Measurements from ENCODE around the gene ANKDD1B. TPM values are rescaled to one million over a fixed set of nuclear protein-coding genes. Genes with fewer than 3 reads are reported as not detected.
"Not testable (repeated sequence)": the region's sequence is repeated elsewhere in the genome, so short reads cannot be mapped to it uniquely, and the experiment has no call there.

ANKDD1B gene
- polyA plus RNA-seq, 2 of the 4 experiments (the other 2 are of a cell fraction): 0.09 to 0.14 TPM

GRCh38 chr5:75603371-75603770, 7.9 kb upstream of the ANKDD1B start:
- H3K4me1 ChIP-seq: no peaks in the 10 kb centered on the region
- POLR2A ChIA-PET: no interaction called here
- ATAC-seq (no peak), FAIRE-seq (no peak), DNase-seq (ENCODE audit: low read depth in 1 of 2, low spot score in 1 of 2) (no peak)
- no peak overlapping the region for H3K4me2 ChIP-seq
- H3K9me3 ChIP-seq: no peaks in the 10 kb centered on the region
- CTCF ChIA-PET: no interaction called here
- TF ChIP-seq JUN (IDR thresholded peaks at IDR 0.05): no peak
- no peak for TF ChIP-seq RFX5 (IDR thresholded peaks at IDR 0.05)
- TF ChIP-seq REST (IDR thresholded peaks at IDR 0.05): no peak
- TF ChIP-seq, protein P1, sequence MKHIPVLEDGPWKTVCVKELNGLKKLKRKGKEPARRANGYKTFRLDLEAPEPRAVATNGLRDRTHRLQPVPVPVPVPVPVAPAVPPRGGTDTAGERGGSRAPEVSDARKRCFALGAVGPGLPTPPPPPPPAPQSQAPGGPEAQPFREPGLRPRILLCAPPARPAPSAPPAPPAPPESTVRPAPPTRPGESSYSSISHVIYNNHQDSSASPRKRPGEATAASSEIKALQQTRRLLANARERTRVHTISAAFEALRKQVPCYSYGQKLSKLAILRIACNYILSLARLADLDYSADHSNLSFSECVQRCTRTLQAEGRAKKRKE (CRISPR knock-in tag; IDR thresholded peaks at IDR 0.05; ENCODE audit: low read depth): no peak
- TF ChIP-seq ZC3H11A (IDR thresholded peaks at IDR 0.05): no peak
- TF ChIP-seq, protein P2, sequence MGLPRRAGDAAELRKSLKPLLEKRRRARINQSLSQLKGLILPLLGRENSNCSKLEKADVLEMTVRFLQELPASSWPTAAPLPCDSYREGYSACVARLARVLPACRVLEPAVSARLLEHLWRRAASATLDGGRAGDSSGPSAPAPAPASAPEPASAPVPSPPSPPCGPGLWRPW (IDR thresholded peaks at IDR 0.05): no peak
- H3K27ac ChIP-seq: no peak overlapping the region
- H3K4me3 ChIP-seq: no peak overlapping the region

DNA sequence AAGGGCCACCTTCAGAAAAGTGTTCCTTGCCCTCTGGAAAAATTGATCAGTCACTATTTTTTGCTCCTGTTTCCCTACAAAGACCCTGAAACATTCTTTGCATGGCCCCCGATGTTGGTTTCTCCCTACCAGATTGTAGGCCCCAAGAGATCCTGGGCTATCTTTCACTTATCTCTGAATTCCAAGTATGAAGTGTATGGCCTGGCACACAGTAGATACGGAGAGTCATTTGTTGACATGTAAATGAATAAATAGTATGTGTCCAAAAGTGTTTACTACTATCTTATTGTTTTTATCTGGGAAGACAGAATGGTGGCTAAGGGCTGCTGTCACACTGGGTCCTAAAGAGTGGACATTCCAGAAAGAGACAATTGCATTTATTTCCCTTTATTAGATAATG, 7.4 kb upstream of the ANKDD1B start:
- no peak for ATAC-seq
- no peak overlapping the region for H3K4me3 ChIP-seq
- 89% methylated on average over 2 of the region's 2 CpGs for WGBS (ENCODE audit: missing lambda C conversion rate)
- ChIA-PET POLR2A (no interaction called here), CTCF (no interaction called here)
- no peak for DNase-seq (ENCODE audit: low read depth in 1 of 2, low spot score in 1 of 2)
- FAIRE-seq: no peak
- no peak overlapping the region for H3K27ac ChIP-seq
- H3K9me3 ChIP-seq: no peaks in the 10 kb centered on the region
- TF ChIP-seq ZNF302 (CRISPR knock-in tag; IDR thresholded peaks at IDR 0.05): no peak
- TF ChIP-seq REST (IDR thresholded peaks at IDR 0.05): no peak
- no peak for TF ChIP-seq HOXA7 (CRISPR knock-in tag; IDR thresholded peaks at IDR 0.05)
- no peak for TF ChIP-seq BHLHE40 (IDR thresholded peaks at IDR 0.05; ENCODE audit: low read depth, low read length)
- no peak for TF ChIP-seq NPAS2 (CRISPR knock-in tag; IDR thresholded peaks at IDR 0.05; ENCODE audit: borderline replicate concordance)
- TF ChIP-seq, protein P3, sequence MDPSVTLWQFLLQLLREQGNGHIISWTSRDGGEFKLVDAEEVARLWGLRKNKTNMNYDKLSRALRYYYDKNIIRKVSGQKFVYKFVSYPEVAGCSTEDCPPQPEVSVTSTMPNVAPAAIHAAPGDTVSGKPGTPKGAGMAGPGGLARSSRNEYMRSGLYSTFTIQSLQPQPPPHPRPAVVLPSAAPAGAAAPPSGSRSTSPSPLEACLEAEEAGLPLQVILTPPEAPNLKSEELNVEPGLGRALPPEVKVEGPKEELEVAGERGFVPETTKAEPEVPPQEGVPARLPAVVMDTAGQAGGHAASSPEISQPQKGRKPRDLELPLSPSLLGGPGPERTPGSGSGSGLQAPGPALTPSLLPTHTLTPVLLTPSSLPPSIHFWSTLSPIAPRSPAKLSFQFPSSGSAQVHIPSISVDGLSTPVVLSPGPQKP (IDR thresholded peaks at IDR 0.05; ENCODE audit: low read depth, low read length): no peak
- TF ChIP-seq RNF2 (IDR thresholded peaks at IDR 0.05; ENCODE audit: borderline replicate concordance, low read depth): no peak
- no peak for TF ChIP-seq HEYL (CRISPR knock-in tag; IDR thresholded peaks at IDR 0.05)
- H3K4me2 ChIP-seq: no peak overlapping the region
- H3K4me1 ChIP-seq: no peaks in the 10 kb centered on the region

DNA sequence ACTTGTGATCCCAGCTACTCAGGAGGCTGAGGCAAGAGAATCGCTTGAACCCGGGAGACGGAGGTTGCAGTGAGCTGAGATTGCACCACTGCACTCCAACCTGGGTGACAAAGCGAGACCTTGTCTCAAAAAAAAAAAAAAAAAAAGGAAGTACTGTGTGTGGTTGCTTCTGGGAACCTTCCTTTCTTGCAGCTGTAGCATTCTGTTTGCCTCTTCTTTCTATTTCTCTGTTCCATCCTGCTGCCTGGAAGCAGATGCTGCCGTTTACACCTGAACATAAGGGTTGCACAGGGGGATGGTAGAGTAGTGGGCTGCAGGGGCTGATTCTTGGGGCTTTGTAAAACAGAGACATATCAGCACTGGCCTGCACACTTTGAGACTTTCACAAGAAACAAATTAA, 3.9 kb upstream of the ANKDD1B start:
- not testable (repeated sequence) for H3K4me2 ChIP-seq; FAIRE-seq; H3K9me3 ChIP-seq; H3K27ac ChIP-seq; ATAC-seq; DNase-seq (ENCODE audit: low read depth in 1 of 2, low spot score in 1 of 2); H3K4me3 ChIP-seq
- POLR2A ChIA-PET: interaction anchor here (0.9 kb wide), 1 partner anchor 270 kb away, joined by 3 read pairs; the partner anchor contains the start of gene HMGCR
- H3K4me1 ChIP-seq: peaks cover 12% of the 10 kb centered on the region
- CTCF ChIA-PET: interaction anchor here (0.9 to 1.6 kb wide), 2 partner anchors 20 to 74 kb away, joined by 3 to 4 read pairs; no protein-coding TSS in a partner anchor
- WGBS (ENCODE audit: missing lambda C conversion rate): 91% methylated on average over 5 of the region's 5 CpGs
